Measurements from ENCODE around the gene KIF3A.

KIF3A gene

DNA sequence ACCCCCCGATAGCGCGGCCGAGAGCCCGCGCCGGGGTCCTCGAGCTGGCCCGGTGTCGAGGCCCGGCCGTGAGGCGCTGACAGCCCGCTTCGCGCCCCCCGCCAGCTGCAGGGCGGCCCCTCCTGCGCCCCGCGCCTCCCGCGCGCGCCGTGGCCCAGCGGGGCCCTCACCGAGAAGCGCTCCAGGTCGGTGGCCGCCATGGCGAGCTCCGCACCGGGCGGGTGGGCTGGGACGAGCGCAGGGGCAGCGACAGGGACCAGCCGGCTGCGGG, 39.5 kb upstream of the KIF3A start (continued):
- TF ChIP-seq ZNF214 (tag by site-specific recombination; IDR thresholded peaks at IDR 0.05; ENCODE audit: borderline replicate concordance) = no peak
- no peak for TF ChIP-seq KLF16 (tag by site-specific recombination; IDR thresholded peaks at IDR 0.05)

- Histone ChIP-seq H3K27ac (ENCODE audit: extremely low read depth, low read depth, low read length) (peak overlapping the region; percentile 76), H3K36me3 (ENCODE audit: control insufficient read depth in 2 of 2, insufficient read depth in 1 of 2, low read length in 2 of 2) (peaks cover 0 to 5% of the 10 kb centered on the region in 2 experiments; a peak in 1 of 3 replicates), H3K4me1 (ENCODE audit: control insufficient read depth, insufficient read depth, low read length) (no peaks in the 10 kb centered on the region), H3K9me3 (ENCODE audit: control insufficient read depth, insufficient read depth, low read depth, low read length) (no peaks in the 10 kb centered on the region), H3K4me3 (ENCODE audit: low read depth, low read length) (peak overlapping the region; percentile 70)
- CTCF ChIA-PET = interaction anchor here (0.6 to 1.0 kb wide), 6 partner anchors 22 to 249 kb away, joined by 3 to 7 read pairs (median 3); no protein-coding TSS in a partner anchor
- POLR2A ChIA-PET = interaction anchor here (0.8 to 2.0 kb wide), 12 partner anchors 9 to 561 kb away, joined by 3 to 9 read pairs (median 4); partner anchors contain the start of gene KIF3A
- TF ChIP-seq SP3 (tag by site-specific recombination; IDR thresholded peaks at IDR 0.05) (peak; percentile 60), ZNF146 (tag by site-specific recombination; IDR thresholded peaks at IDR 0.05) (no peak), YY2 (tag by site-specific recombination; IDR thresholded peaks at IDR 0.05) (no peak), ZNF169 (tag by site-specific recombination; IDR thresholded peaks at IDR 0.05) (no peak), MZF1 (tag by site-specific recombination; IDR thresholded peaks at IDR 0.05; ENCODE audit: borderline replicate concordance) (no peak), ZNF776 (tag by site-specific recombination; IDR thresholded peaks at IDR 0.05; ENCODE audit: borderline replicate concordance) (no peak), ZNF292 (tag by site-specific recombination; IDR thresholded peaks at IDR 0.05; ENCODE audit: borderline replicate concordance, low read depth) (no peak), ZNF596 (tag by site-specific recombination; IDR thresholded peaks at IDR 0.05) (no peak), ZNF585B (tag by site-specific recombination; IDR thresholded peaks at IDR 0.05) (no peak), ZNF629 (tag by site-specific recombination; IDR thresholded peaks at IDR 0.05) (no peak), ZFP69B (tag by site-specific recombination; IDR thresholded peaks at IDR 0.05) (peak; percentile 28; the same call in 1 of the 2 replicates), ZFP3 (tag by site-specific recombination; IDR thresholded peaks at IDR 0.05; ENCODE audit: low read depth) (no peak), ZNF837 (tag by site-specific recombination; IDR thresholded peaks at IDR 0.05) (no peak), ZBTB44 (tag by site-specific recombination; IDR thresholded peaks at IDR 0.05) (no peak), ZNF426 (tag by site-specific recombination; IDR thresholded peaks at IDR 0.05) (no peak), ZEB2 (tag by site-specific recombination; IDR thresholded peaks at IDR 0.05) (0 out of 2 replicates have a peak, but pooled peaks have one; percentile 39), KLF10 (tag by site-specific recombination; IDR thresholded peaks at IDR 0.05) (no peak), ZBTB48 (tag by site-specific recombination; IDR thresholded peaks at IDR 0.05) (no peak), GLI4 (tag by site-specific recombination; IDR thresholded peaks at IDR 0.05) (no peak), PRDM2 (tag by site-specific recombination; IDR thresholded peaks at IDR 0.05; ENCODE audit: borderline replicate concordance) (no peak), SP2 (tag by site-specific recombination; IDR thresholded peaks at IDR 0.05) (peak; percentile 45), EGR2 (tag by site-specific recombination; IDR thresholded peaks at IDR 0.05; ENCODE audit: low read depth) (peak; percentile 24; the same call in 1 of the 2 replicates), ZNF555 (tag by site-specific recombination; conservative IDR thresholded peaks at IDR 0.05) (no peak), ZNF416 (tag by site-specific recombination; IDR thresholded peaks at IDR 0.05) (no peak), ZNF660 (tag by site-specific recombination; IDR thresholded peaks at IDR 0.05) (peak; percentile 13; the same call in 1 of the 2 replicates), YY1 (tag by site-specific recombination; IDR thresholded peaks at IDR 0.05) (no peak), ZNF843 (tag by site-specific recombination; IDR thresholded peaks at IDR 0.05) (0 out of 2 replicates have a peak, but pooled peaks have one; percentile 28), ZNF132 (tag by site-specific recombination; IDR thresholded peaks at IDR 0.05; ENCODE audit: borderline replicate concordance) (no peak), ZBTB8A (tag by site-specific recombination; IDR thresholded peaks at IDR 0.05) (peak; percentile 99)
These were observed 39.0 kb upstream of the KIF3A start for GRCh38 chr5:132776131-132776937.

Measured in HEK293 (cell line).